ENCODE measurements around the gene PUDP. TPM values are rescaled to one million over a fixed set of nuclear protein-coding genes. Genes with fewer than 3 reads are reported as not detected.
"Not testable (repeated sequence)": the region's sequence is repeated elsewhere in the genome, so short reads cannot be mapped to it uniquely, and the experiment has no call there.

The PUDP gene
- 5.8 TPM for total RNA-seq

DNA sequence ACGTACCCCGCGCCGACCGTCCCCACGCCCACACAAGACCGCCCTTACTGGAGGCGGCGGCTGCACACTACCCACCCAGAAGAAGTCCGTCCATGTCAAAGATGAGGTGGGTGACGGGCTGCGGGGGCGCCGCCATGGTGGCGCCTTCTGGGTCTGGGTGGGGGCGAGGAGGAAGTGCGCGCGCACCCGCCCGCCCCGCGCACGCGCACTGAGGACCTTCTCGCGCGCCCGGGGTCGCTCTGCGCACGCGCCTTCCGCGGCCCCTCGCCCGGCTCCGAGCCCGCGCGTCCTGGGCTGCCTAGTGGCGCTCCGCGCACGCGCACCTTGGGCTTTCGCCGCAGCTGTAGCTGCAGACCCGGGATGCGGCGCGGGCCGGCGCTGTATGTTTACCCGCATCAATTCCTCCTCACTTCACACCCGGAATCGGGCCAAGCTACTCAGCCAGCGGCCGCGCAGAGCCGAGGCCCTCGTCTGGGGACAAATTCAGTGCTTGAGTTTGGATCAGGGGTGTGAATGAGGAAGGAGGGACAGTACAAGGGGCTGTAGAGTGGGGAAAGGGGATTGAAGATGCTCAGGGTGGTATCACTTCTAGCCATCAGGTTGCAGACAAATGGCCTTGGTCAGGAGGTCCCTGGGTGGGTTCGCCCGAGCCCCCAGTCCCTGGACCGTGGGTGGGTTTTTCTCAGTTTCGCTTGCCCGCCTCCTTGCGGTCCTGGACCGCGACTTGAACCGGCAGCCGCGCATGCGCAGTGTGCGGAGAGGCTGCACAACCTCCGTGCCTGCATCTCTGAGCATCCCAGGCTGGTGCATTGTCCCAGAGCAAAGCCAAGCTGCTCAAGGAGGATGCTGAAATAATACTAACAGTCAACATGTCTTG is at the start of gene PUDP:
TSS of gene PUDP (minus strand) at position 176 of the 877 bp plus-strand sequence. CDS start at position 136, 40 bp downstream.
- DNase-seq (ENCODE audit: low spot score) (peak; percentile 84), ATAC-seq (peak; percentile 93)

DNA sequence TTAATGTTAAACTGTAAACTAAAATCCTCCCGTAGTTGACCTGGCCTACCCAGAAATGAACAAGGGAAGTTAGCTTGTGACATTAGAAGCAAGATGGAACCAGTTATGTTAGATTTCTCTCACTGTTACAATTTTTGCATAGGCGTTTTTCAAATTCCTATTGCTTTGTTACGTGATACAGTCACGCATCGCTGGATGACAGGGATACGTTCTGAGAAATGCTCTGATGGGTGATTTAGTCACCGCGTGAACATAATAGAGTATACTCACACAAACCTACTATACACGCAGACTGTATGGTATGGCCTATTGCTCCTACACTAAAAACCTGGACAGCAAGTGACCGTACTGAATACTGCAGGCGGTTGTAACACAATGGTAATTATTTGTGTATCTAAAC is 46.7 kb upstream of the PUDP start:
- ATAC-seq (no peak), DNase-seq (ENCODE audit: low spot score) (no peak)

DNA sequence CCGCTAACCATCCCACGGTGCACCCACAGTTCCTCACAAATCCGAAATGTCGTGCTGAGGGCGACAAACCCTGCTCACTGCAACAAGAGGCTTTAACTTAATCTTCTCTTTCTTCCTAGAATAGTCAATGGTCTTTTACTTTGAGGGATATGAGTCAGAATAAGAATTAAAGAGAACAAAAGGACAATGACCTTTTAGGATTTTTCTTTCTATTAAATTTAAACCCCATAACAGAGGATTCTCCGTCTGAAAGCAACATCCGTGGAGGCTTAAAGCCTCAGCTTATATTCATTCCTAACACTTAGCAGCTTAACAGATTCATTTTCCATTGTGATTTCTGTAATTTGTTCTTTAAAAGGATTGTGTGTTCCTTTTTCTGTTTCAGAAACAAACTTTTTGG is 44.9 kb upstream of the PUDP start:
- ATAC-seq: no peak

DNA sequence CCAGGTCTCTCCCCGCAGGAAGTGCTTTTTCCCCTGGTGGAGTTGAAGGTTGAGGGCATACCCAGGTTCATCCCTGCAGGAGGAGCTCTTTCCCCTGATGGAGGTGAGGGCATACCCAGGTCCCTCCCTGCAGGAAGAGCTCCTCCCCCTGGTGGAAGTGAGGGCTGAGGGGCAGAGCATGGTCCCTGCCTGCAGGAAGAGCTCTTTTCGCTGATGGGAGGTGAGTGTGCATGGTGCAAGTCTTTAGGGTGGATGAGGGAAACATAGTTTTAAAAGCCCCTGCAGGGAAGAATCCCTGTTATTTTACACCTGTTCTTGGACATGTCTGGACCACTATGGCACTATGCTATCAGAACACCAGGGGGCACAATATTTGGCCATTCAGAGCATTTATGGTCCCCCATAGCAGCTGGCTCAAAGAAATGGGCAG is 43.7 kb upstream of the PUDP start:
- no peak for DNase-seq (ENCODE audit: low spot score)
- ATAC-seq: no peak

More for the DNA sequence above, 44.9 kb upstream of the PUDP start:
- DNase-seq (ENCODE audit: low spot score): no peak

GRCh38 chrX:7190157-7190556 is 42.2 kb upstream of the PUDP start:
- no peak for ATAC-seq
- no peak for DNase-seq (ENCODE audit: low spot score)

DNA sequence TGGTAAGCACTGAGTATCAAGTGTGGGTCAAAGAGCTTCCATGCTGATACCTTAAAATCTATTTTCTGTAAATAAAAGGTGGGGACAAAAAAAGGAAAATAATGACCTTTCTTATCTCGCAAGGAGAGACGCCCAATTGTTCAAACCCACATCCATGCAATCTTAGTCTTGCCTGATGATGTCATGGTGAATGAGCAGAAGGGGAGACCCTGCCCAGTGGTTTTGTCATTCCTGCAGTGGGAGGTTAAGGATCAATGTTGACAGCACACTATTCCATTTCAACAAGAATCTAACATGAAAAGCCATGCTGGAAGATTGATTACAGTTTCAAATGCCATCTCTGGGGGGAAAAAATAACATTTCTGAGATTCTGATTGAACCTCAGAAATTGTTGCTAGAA is 40.7 kb upstream of the PUDP start:
- ATAC-seq (no peak), DNase-seq (ENCODE audit: low spot score) (no peak)

DNA sequence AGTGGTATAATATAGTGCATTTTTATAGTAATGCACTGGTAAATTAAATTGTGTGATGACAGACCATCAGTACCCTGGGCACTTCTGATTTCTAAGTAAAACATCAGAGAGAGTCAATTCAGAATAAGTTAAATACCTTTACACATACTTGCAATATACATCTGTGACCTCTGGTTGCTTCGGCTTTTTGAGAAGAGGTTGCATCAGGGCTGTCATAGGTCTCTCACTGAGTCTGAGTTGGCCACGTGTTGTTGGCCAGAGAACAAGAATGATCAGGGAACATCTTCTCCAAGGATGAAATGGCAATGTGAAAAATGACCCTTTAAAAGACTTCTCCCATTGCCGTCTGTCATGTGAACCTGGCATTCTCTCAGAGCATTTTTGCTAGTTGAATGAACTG is 36.9 kb upstream of the PUDP start:
- ATAC-seq (no peak), DNase-seq (ENCODE audit: low spot score) (no peak)

GRCh38 chrX:7179446-7179845 is 31.5 kb upstream of the PUDP start:
- no peak for DNase-seq (ENCODE audit: low spot score)
- ATAC-seq: no peak

- DNase-seq (ENCODE audit: low spot score); ATAC-seq: not testable (repeated sequence)
These were observed 30.9 kb upstream of the PUDP start for GRCh38 chrX:7178859-7179258.

GRCh38 chrX:7170898-7171297 is 22.9 kb upstream of the PUDP start:
- ATAC-seq (no peak), DNase-seq (ENCODE audit: low spot score) (no peak)

DNA sequence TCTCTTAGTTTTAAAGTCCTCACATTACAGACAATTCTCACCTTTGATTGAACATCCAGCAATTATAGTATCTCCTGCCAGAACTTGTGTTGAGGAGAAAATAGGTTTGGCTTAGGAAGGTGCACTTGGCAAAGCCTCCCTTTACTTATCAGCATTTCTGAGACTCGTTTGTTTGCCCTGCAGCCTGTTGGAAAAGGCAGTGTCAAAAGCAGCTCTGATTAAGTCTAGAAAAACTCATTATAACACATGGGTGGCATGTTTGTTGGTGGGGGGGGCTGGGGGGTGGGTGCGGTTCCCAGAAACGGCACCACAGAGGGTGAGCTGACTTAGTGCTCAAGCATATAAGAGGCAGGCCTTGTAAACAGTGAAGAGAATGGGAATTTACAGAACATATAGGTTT is 21.7 kb upstream of the PUDP start:
- ATAC-seq: no peak
- no peak for DNase-seq (ENCODE audit: low spot score)

DNA sequence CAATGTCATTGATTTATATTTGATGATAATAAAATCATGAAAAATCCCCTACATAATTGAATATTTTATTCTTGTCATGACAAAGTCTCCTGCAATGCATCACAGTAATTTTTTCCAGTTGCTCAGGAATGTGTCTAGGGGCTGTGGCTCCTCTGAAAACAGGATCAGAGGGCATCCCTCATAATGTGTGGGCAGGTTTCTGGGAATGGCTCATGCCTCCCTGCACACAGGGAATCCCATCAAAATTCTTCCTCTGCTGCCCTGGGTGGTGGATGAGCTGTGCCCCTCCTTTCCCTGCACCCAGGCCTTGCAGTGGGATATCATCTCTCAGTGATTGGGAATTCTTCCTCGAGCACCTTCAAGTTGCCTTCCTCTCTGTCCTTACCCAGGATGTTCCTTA is 20.4 kb upstream of the PUDP start:
- DNase-seq (ENCODE audit: low spot score) (no peak), ATAC-seq (no peak)

DNA sequence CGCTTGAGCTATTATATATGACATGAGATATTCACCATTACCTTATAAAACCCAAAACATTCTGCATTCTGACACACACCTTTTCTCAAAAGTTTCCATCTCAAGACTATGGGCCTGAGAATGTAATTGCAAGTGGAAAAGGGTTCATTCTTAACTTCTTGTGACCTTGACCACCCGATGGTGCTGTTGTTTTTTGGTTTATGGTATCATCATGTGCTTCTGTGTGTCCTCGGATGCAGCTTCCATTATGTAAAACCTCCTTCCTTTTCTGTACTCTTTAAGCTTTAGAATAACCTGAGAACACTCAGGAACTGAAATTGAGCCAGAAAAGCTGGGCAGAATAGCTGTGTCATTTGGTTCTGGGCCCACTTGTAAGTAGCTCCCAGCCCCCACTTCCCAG is 16.2 kb upstream of the PUDP start:
- ATAC-seq: no peak
- DNase-seq (ENCODE audit: low spot score): no peak

- DNase-seq (ENCODE audit: low spot score) (no peak), ATAC-seq (peak; percentile 55)
These were observed 15.3 kb upstream of the PUDP start for GRCh38 chrX:7163146-7163677.

GRCh38 chrX:7159149-7159861 is 11.4 kb upstream of the PUDP start:
- no peak for DNase-seq (ENCODE audit: low spot score)
- peak; percentile 45 for ATAC-seq

DNA sequence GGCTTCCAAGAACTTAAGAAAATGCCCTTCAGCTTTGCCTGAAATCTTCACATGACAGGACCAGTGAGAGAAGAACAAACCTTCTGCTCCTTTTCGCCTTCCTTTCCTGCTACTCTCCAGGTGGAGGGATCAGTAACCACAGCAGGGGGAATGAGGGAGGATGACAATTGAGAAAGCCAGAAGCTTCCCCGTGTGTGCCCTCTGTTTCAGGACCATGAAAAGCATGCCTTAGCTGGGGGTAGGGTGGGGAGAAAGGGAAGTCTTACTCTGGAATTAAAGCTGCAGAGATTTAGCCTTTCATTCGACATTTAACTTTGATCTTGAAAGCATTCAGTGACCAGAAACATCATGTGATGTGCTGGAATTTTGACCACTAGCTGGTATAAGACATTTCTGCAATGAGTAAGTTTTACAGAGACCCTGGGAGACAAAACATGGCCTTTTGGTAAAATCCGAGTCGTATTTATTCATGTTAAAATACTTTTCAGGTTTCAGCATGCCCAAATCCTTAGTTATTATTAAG is 10.6 kb upstream of the PUDP start:
- DNase-seq (ENCODE audit: low spot score): no peak
- ATAC-seq: no peak

DNA sequence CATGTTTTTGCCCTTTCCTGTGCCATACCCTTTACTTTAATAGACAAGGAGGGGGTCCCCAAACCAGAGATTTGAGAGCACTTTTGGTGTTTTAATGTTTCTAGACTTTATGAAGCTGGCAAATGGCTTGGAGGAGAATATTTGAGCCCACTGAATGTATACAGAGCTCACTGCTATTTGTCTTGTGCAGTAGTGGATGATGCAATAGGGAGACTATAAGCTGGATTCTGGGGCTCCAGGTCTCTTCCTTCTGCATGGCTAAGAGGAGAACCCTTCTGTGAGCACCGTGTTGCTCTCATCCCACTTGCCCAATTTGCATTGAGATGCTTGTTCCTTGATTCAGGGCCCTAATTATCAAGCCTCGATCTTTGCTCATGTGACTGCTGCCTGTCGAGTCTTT is 8.9 kb upstream of the PUDP start:
- ATAC-seq (no peak), DNase-seq (ENCODE audit: low spot score) (no peak)

DNA sequence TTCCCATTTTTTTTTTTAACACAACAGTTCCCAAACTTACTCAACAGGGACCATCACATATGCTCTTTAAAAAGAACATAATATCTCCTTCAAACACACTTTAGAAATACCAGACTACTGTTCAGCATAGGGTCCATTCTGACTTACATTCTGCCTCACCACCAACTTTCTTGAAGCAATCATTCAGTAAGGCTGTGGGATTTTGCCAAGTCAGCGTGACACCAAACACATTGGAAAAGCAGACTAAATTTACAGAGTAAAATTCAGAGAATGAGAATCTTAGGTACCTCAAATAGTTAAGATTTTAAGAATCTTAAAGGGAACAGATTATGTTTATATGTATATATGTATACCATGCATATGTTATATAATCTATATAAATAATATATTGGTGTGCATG is 7.2 kb upstream of the PUDP start:
- ATAC-seq: no peak
- no peak for DNase-seq (ENCODE audit: low spot score)

DNA sequence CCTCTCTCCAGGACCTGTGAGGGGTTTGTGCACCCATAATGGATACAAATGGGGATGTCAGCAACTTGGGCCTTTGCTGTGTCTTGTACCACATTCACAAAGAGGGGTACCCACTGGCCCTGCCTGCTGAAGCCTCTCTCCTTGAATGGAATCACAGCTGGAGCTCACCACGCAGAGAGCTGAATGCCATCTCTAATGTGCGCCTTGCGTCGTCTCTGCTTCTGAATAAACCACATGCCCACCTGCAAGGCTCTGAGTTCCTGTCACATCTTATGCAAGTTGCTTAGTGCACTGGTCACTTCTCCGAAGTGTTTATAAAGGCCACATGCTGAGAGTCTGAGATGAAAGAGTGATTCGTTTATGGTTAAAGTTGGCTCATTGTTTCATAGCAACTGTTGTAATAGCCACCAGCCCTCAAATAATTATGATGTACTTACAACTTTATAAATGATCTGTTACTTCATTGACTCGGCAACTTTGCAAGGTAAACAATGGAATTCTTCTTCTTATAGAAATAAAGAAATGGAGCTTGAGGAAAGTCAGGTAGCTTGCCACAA is 6.2 kb upstream of the PUDP start:
- no peak for ATAC-seq
- no peak for DNase-seq (ENCODE audit: low spot score)

DNA sequence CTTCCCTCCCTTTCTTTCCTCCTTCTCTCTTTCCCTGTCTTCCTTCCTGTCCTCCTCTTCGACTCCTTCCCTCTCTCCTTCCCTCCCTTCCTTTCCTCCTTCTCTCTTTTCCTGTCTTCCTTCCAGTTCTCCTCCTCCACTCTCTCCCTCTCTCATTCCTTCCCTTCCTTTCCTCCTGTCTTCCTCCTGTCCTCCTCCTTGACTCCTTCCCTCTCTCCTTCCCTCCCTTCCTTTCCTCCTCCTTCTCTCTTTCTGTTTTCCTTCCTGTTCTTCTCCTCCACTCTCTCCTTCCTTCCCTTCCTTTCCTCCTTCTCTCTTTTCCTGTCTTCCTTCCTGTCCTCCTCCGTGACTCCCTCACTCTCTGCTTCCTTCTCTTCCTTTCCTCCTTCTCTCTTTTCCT is 5.3 kb upstream of the PUDP start:
- ATAC-seq: no peak
- DNase-seq (ENCODE audit: low spot score): no peak

DNA sequence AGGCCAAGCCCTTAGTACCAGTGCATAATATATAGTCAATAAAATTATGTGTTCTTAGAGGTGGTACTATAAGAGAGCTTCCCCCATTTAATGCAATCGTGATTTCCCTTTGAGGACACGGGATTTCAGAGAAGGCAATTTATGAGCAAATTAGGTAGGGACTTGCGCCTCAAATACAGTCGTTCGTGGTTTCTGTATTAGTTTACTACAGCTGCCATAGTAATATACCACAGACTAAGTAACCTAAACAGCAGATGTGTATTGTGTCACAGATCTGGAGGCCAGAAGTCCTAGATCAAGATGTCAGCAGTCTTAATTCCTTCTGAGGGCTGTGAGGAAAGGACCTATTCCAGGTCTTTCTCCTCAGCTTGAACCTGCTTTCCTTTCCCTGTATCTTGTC is 1.5 kb upstream of the PUDP start:
- DNase-seq (ENCODE audit: low spot score): no peak
- ATAC-seq: no peak
